Measurements from ENCODE around the gene IL3.
"Not testable (repeated sequence)": the region's sequence is repeated elsewhere in the genome, so short reads cannot be mapped to it uniquely, and the experiment has no call there.

The IL3 gene

DNA sequence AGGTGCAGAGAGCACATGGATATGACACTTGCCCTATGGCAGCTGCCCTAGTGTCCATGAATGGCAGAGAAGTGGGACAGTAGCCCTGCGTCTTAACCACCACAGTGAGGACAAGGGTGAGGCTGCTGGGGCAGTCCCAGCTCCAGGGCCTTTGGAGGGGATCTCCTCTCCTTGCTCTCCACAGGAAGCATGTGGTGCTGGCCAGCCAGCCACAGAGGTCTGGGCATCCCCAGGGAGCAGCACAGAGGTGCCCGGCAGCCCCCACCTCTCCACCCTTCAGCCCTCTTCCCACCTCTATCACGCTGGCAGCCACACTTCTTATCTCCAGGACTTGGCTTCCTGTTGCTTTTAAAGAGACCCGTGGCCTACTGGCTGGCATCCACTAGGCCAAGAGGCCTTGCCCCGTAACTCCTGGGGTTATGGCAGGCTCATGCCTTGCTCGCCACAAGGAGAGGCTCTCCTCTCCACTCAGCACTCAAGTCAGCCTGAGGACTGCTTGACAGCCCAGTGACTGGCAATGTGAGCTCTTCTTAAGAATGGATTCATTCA lies 35.0 kb downstream of the IL3 start:
- no peak for DNase-seq

DNA sequence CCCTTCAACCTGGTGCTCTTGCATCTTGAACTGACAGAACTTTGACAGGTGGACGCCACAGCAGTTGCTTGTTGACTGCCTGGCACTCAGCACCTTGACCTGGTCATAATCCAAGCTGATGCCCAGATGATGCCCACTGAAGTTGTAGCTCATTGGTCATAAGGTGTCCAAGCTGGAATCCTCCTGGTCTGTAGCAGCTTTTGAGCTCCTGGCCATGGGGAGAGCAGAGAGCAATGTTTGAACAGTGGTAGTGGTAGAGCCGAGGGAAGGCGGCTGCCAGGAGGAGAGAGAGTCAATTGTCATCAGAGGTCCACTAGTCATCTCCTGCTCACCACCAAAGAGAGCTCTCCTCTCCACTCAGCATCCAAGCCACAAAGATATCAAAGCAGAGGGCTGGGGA lies 36.4 kb downstream of the IL3 start:
- no peak for DNase-seq

- peak; percentile 27 for DNase-seq
Measured at GRCh38 chr5:132098151-132098594, 37.7 kb downstream of the IL3 start.

- no peak for DNase-seq
Measured at GRCh38 chr5:132098621-132099020, 38.2 kb downstream of the IL3 start.

- DNase-seq = no peak
Measured at GRCh38 chr5:132099076-132099748, 38.8 kb downstream of the IL3 start.

DNA sequence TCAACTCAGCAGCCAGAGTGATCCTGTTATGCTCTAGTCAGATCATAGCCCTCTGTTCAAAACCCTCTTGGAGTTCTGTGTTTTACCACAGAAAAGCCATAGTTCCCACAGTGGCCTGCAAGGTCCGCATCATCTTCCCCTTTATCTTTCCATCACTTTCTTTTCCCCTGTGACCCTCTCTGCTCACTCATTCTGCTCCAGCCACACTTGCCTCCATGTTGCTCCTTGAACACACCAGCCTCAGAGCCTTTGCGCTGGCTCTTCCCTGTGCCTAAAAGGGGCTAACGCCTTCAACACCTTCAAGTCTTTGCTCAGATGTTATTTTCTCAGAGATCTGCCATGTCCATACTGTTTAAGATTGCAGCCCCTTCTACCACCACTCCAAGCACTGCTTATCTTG lies 39.5 kb downstream of the IL3 start:
- no peak for DNase-seq

DNA sequence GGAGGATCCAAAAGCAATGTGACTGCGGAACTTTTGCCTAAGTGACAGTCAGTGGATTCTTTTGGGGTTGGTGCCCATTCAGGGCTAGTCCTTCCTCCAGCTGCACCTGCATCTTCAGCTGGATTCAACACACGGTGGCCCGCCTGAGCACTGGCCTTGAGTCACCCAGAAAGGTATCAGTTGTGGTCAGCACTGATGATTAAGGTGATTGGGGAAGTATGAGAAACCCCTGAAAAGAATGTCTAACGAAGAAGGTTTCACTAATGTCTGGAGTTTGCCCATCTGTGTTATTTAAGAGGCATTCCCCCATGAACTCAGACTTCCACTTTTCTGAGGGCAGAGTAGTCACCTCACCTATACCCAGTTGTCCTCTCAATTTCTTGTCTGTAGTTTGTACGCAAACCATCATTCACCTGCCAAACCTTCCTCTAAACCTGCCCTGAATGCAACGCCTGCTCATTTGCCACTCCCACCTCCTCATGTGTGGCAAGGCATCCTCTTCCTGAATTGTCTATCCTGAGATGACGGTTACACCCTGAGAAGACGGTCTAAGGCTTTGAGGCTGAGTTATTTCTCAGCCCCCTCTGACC lies 40.3 kb downstream of the IL3 start:
- no peak for DNase-seq

DNA sequence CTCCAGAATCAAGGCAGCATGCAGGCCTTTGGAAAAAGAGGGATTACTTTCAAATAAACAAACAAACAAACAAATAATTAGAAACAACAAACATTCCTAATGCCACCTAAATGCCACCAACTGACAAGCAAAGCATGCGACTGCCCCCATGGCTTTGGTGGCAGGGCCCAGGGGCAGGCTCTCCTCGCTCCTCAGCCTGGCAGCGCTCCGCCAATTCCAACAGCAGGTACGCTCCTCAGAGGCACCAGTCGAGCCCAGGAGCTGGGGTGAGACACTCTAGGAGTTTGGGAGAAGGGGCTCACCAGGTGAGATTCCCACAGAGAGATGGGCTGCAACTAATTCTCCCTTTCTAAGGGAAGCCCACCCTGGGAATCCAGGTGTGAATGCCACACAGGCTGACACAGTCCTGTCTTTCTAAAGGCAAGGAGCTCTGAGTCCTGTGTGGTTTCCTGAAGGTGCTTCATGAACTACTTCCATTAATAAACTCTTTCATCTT lies 41.0 kb downstream of the IL3 start:
- DNase-seq = no peak

GRCh38 chr5:132102101-132102701 lies 41.7 kb downstream of the IL3 start:
- no peak for DNase-seq

GRCh38 chr5:132102944-132103331 lies 42.5 kb downstream of the IL3 start:
- no peak for DNase-seq

DNA sequence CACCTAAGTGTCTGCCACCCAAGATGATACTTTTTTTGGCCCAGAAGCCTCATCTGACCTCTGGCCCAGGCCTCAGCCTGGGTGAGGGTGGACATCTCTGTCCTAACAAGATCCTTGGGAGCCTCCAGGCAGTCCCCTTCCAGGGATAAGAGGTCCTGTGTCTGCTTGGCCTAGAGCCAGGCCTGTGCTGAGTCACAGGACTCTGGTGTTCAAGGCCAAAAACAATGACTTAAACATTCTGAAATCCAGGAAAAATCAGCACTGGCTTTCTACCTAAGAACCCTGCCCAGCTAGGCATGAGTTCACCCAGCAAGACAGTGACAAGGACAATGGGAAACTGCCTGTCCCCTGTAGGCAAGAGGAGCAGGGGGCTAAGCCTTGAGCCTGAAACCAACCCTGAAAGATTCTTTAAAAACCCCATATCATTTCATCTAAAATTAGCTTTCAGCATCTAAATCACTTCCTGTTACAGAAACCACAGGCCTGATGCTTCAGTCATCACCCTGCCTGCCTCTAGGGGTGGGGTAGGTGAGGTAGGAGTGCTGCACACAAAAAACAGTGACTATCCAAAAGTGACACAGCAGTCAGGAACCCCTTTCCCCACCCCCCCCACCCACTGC lies 43.0 kb downstream of the IL3 start:
- DNase-seq = peak; percentile 91

GRCh38 chr5:132103969-132104391 lies 43.5 kb downstream of the IL3 start:
- DNase-seq = no peak

- DNase-seq = peak; percentile 25
Measured at GRCh38 chr5:132104556-132104955, 44.1 kb downstream of the IL3 start.

DNA sequence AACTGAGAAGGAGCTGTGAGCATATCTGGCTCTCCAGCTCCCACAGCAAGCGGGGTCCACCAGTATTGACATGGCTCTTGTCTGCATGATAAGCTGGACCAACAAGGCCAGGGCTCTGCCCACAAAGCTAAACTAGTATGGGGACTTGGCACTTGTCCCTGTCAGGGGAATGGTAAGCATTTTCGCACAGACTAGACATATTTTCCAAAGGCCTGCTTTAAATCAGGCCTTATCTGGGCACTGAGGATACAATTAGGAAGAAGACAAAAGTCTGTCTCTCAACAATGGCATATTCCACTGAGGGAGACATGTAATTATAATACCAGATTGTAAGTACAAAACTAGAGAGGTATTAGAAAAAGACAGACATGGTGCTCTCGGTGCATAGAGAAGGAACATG lies 45.2 kb downstream of the IL3 start:
- DNase-seq = no peak

DNA sequence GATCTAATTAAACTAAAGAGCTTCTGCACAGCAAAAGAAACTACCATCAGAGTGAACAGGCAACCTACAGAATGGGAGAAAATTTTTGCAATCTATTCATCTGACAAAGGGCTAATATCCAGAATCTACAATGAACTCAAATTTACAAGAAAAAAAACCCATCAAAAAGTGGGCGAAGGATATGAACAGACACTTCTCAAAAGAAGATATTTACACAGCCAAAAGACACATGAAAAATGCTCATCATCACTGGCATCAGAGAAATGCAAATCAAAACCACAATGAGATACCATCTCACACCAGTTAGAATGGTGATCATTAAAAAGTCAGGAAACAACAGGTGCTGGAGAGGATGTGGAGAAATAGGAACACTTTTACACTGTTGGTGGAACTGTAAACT lies 48.0 kb downstream of the IL3 start:
- DNase-seq = not testable (repeated sequence)

DNA sequence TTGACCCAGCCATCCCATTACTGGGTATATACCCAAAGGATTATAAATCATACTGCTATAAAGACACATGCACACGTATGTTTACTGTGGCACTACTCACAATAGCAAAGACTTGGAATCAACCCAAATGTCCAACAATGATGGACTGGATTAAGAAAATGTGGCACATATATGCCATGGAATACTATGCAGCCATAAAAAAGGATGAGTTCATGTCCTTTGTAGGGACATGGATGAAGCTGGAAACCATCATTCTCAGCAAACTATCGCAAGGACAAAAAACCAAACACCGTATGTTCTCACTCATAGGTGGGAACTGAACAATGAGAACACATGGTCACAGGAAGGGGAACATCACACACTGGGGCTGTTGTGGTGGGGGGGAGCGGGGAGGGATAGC lies 48.5 kb downstream of the IL3 start:
- DNase-seq = not testable (repeated sequence)

- DNase-seq = no peak
Measured at GRCh38 chr5:132109494-132110053, 49.1 kb downstream of the IL3 start.

DNA sequence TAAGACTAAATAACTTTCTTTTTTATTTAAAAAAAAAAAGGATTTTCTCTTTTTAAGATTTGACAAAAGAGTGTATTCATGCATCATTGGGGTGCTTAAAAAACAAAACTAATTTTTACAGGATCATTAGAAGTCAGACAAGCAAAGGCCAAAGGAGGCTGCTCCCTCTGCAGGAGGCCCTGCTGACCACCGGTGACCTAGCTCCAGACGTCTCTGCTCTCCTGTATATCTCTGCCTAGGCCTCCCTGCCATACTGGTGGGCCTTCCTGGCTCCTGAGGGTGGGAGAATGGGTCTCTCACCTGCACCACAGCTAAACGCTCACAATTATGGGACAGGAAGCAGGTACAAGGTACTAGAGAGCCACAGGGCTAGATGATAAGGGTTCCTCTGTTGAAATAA lies 49.7 kb downstream of the IL3 start:
- DNase-seq = no peak

DNA sequence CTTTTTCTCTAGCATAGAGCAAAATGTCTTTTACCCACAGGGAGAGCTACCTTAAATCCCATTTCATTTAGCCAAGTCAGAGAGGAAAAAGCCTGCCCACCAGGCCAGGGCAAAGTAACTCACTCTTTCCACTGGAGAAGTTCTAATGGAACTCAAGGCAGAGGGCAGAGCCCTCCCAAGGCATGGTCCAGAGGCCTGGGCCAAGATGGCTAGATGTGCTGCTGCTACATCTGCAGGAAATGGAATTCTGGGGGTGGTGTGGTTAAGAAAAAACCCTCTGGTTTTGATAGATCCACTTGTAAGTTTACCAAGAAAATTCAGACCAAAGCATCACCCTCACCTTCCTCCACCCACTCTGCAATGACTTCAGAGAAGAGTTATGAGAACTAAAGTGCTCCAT lies 50.5 kb downstream of the IL3 start:
- no peak for DNase-seq

DNA sequence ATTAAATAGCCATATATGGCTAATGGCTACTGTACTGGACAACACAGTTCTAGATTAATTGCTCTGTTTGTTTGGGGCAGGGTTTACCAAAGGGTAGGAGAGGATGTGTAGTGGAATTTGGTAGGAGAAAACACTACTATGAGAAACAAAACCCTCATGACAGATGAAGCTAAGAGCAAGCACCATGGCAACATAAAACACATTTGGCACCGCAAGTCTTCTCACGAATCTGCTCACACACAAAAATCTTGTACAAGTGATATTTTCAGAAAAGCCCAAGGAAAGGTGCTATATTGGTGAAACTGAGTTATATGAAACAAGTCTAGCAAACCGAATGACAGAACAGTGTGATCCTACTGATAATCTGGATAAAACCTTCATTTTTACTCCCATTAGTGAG lies 51.7 kb downstream of the IL3 start:
- DNase-seq = no peak

Measured in fibroblast of skin of abdomen (primary cell).